ENCODE results near the gene MRPL58. TPM values are rescaled to one million over a fixed set of nuclear protein-coding genes. Genes with fewer than 3 reads are reported as not detected.

MRPL58 gene
- total RNA-seq, 1 donor from 2014 or later, result 22.2 TPM

GRCh38 chr17:75061618-75062017 is 49.1 kb downstream of the MRPL58 start:
- peaks cover under 1% of the 10 kb centered on the region for H3K36me3 Mint-ChIP-seq (ENCODE audit: unreplicated experiment)

GRCh38 chr17:75063201-75063600 is 50.7 kb downstream of the MRPL58 start:
- Mint-ChIP-seq H3K27me3 (ENCODE audit: unreplicated experiment) (peaks cover 2% of the 10 kb centered on the region), H3K9me3 (ENCODE audit: unreplicated experiment) (no peaks in the 10 kb centered on the region), H3K4me1 (ENCODE audit: low read depth, unreplicated experiment) (peaks cover 11% of the 10 kb centered on the region), H3K4me3 (ENCODE audit: unreplicated experiment) (no peak overlapping the region), H3K36me3 (ENCODE audit: unreplicated experiment) (no peaks in the 10 kb centered on the region), H3K27ac (ENCODE audit: unreplicated experiment) (no peak overlapping the region)
- DNase-seq, result no peak
- TF ChIP-seq CTCF (IDR thresholded peaks at IDR 0.05; ENCODE audit: partially characterized antibody, unreplicated experiment), result no peak

More at GRCh38 chr17:75061618-75062017, 49.1 kb downstream of the MRPL58 start:
- peaks cover 11% of the 10 kb centered on the region for H3K4me1 Mint-ChIP-seq (ENCODE audit: low read depth, unreplicated experiment)
- peak overlapping the region; percentile 43 for H3K27ac Mint-ChIP-seq (ENCODE audit: unreplicated experiment)
- TF ChIP-seq CTCF (IDR thresholded peaks at IDR 0.05; ENCODE audit: partially characterized antibody, unreplicated experiment), result no peak
- no peak for DNase-seq
- H3K9me3 Mint-ChIP-seq (ENCODE audit: unreplicated experiment), result no peaks in the 10 kb centered on the region
- H3K27me3 Mint-ChIP-seq (ENCODE audit: unreplicated experiment), result peaks cover 2% of the 10 kb centered on the region
- H3K4me3 Mint-ChIP-seq (ENCODE audit: unreplicated experiment), result no peak overlapping the region

- Mint-ChIP-seq H3K4me3 (ENCODE audit: unreplicated experiment) (no peak overlapping the region), H3K4me1 (ENCODE audit: low read depth, unreplicated experiment) (peaks cover 11% of the 10 kb centered on the region), H3K9me3 (ENCODE audit: unreplicated experiment) (no peaks in the 10 kb centered on the region), H3K27me3 (ENCODE audit: unreplicated experiment) (peaks cover 2% of the 10 kb centered on the region), H3K27ac (ENCODE audit: unreplicated experiment) (no peak overlapping the region), H3K36me3 (ENCODE audit: unreplicated experiment) (no peaks in the 10 kb centered on the region)
- DNase-seq, result no peak
- no peak for TF ChIP-seq CTCF (IDR thresholded peaks at IDR 0.05; ENCODE audit: partially characterized antibody, unreplicated experiment)
Observed at GRCh38 chr17:75063626-75064025, 51.2 kb downstream of the MRPL58 start.

- H3K4me1 Mint-ChIP-seq (ENCODE audit: low read depth, unreplicated experiment), result peaks cover 11% of the 10 kb centered on the region
- H3K4me3 Mint-ChIP-seq (ENCODE audit: unreplicated experiment), result no peak overlapping the region
- H3K27me3 Mint-ChIP-seq (ENCODE audit: unreplicated experiment), result peaks cover 2% of the 10 kb centered on the region
- H3K36me3 Mint-ChIP-seq (ENCODE audit: unreplicated experiment), result no peaks in the 10 kb centered on the region
- H3K27ac Mint-ChIP-seq (ENCODE audit: unreplicated experiment), result no peak overlapping the region
- TF ChIP-seq CTCF (IDR thresholded peaks at IDR 0.05; ENCODE audit: partially characterized antibody, unreplicated experiment), result no peak
- H3K9me3 Mint-ChIP-seq (ENCODE audit: unreplicated experiment), result no peaks in the 10 kb centered on the region
- no peak for DNase-seq
Observed at GRCh38 chr17:75064040-75064439, 51.6 kb downstream of the MRPL58 start.

GRCh38 chr17:75064460-75064859 is 52.0 kb downstream of the MRPL58 start:
- DNase-seq, result no peak
- H3K27ac Mint-ChIP-seq (ENCODE audit: unreplicated experiment), result no peak overlapping the region
- H3K4me3 Mint-ChIP-seq (ENCODE audit: unreplicated experiment), result no peak overlapping the region
- TF ChIP-seq CTCF (IDR thresholded peaks at IDR 0.05; ENCODE audit: partially characterized antibody, unreplicated experiment), result no peak
- peaks cover 2% of the 10 kb centered on the region for H3K27me3 Mint-ChIP-seq (ENCODE audit: unreplicated experiment)
- H3K36me3 Mint-ChIP-seq (ENCODE audit: unreplicated experiment), result no peaks in the 10 kb centered on the region
- H3K4me1 Mint-ChIP-seq (ENCODE audit: low read depth, unreplicated experiment), result peaks cover 10% of the 10 kb centered on the region
- H3K9me3 Mint-ChIP-seq (ENCODE audit: unreplicated experiment), result no peaks in the 10 kb centered on the region
